K562 (cell line): Measurements from ENCODE around the gene BAIAP2. TPM values are rescaled to one million over a fixed set of nuclear protein-coding genes. Genes with fewer than 3 reads are reported as not detected.

Source experiments
- CREB5 ChIP-seq: fragments of 250-450 bp; sonication (Bioruptor Pico); IDR thresholded peaks from 2 replicates; pipeline ENCODE4 v1.5.0; 2020; ENCODE audit warnings: mild to moderate bottlenecking
- ESRRA ChIP-seq: fragments of 450-650 bp; IDR thresholded peaks from 2 replicates; pipeline ENCODE4 v1.6.1; 2014; ENCODE audit warnings: low read depth, mild to moderate bottlenecking, moderate library complexity, borderline replicate concordance
- KLF13 ChIP-seq: fragments of 450-650 bp; IDR thresholded peaks from 2 replicates; pipeline ENCODE4 v1.6.1; 2016; ENCODE audit warnings: missing genetic modification characterization, low read depth, mild to moderate bottlenecking, missing compliant biosample characterization, moderate library complexity, borderline replicate concordance
- MAX ChIP-seq: sonication (generic); formaldehyde crosslinking; IDR thresholded peaks from 2 replicates; pipeline ENCODE4 v1.9.0; 2022; ENCODE audit warnings: mild to moderate bottlenecking, missing genetic modification reagents
- MCM5 ChIP-seq: fragments of 450-650 bp; IDR thresholded peaks from 2 replicates; pipeline ENCODE4 v1.6.1; 2016; ENCODE audit warnings: low read depth
- MTA1 ChIP-seq: fragments of 450-650 bp; IDR thresholded peaks from 2 replicates; pipeline ENCODE4 v1.6.1; 2017; ENCODE audit warnings: borderline replicate concordance
- NFE2L1 ChIP-seq: fragments of 450-650 bp; IDR thresholded peaks from 2 replicates; pipeline ENCODE4 v1.6.1; 2016; ENCODE audit warnings: missing genetic modification characterization, low read depth, mild to moderate bottlenecking, missing compliant biosample characterization, moderate library complexity, borderline replicate concordance
- NR0B1 ChIP-seq: fragments of 450-650 bp; IDR thresholded peaks from one replicate; pipeline ENCODE4 v1.6.1; 2018; ENCODE audit warnings: mild to moderate bottlenecking, moderate library complexity; ENCODE audit not compliant: partially characterized antibody
- PATZ1 ChIP-seq: fragments of 250-450 bp; sonication (Bioruptor Pico); IDR thresholded peaks from 2 replicates; pipeline ENCODE4 v1.5.0; 2020; ENCODE audit warnings: mild to moderate bottlenecking, borderline replicate concordance
- SPI1 ChIP-seq: IDR thresholded peaks from 2 replicates; pipeline ENCODE4 v1.6.1; 2011; ENCODE audit warnings: low read depth, low read length, control low read depth, borderline replicate concordance
- ZFP30 ChIP-seq: fragments of 250-450 bp; sonication (Bioruptor Pico); IDR thresholded peaks from 2 replicates; pipeline ENCODE4 v1.8.0; 2022; ENCODE audit warnings: moderate library complexity, mild to moderate bottlenecking, inconsistent platforms, borderline replicate concordance
- ZNF699 ChIP-seq: fragments of 250-450 bp; sonication (Bioruptor Pico); IDR thresholded peaks from 2 replicates; pipeline ENCODE4 v1.8.0; 2021; ENCODE audit warnings: mild to moderate bottlenecking, moderate library complexity; ENCODE audit not compliant: insufficient replicate concordance
- polyA plus RNA-seq, 8 experiments: library from polyadenylated mRNA; depleted of rRNA in 4 of 8; stranded (reverse) in 5 of 8; unstranded in 3 of 8; fragments of >200 nt; fragmentation: Nextera tagmentation in 2 of 8; fragmentation: Illumina TruSeq in 1 of 8; extraction: Ambion mirVana in 2 of 8; extraction: Trizol in 1 of 8; gene quantifications; 2 replicates each; pipeline versions ENCODE4 v1.2.1 to v1.2.3, GENCODE V29; 2011 to 2014; ENCODE audit warnings: inconsistent platforms in 1 of 8, missing spikeins in 1 of 8
- total RNA-seq, 7 experiments: library from RNA; depleted of rRNA in 6 of 7; stranded (reverse); fragments of >200 nt in 6 of 7; fragmentation: Illumina TruSeq in 2 of 7; extraction: Trizol in 2 of 7; gene quantifications; 2 replicates each; pipeline versions ENCODE4 v1.2.1 to v1.2.3, GENCODE V29; 2011 to 2021; ENCODE audit warnings: low replicate concordance in 1 of 7

The BAIAP2 gene
- total and polyA plus RNA-seq, 9 of the 15 experiments (the other 6 are each of a cell fraction or from before 2014, with no cell fraction given), result 2.3 to 51.6 (median 18.4) TPM

- TF ChIP-seq CREB5 (CRISPR knock-in tag) (no peak), KLF13 (tag) (peak; percentile 85; the same call in 1 of the 2 replicates), NR0B1 (no peak), SPI1 (peak; percentile 47; the same call in 1 of the 2 replicates), PATZ1 (CRISPR knock-in tag) (no peak), ZFP30 (CRISPR knock-in tag) (no peak), MCM5 (no peak), MTA1 (no peak), MAX (CRISPR knock-in tag) (no peak), ESRRA (peak; percentile 74; the same call in 1 of the 2 replicates), NFE2L1 (tag) (no peak), ZNF699 (no peak)
Observed at GRCh38 chr17:81057079-81057730, 22.3 kb downstream of the BAIAP2 start (continued).
